OCI-LY7 (cell line): ENCODE measurements around the gene CELF4. TPM values are rescaled to one million over a fixed set of nuclear protein-coding genes. Genes with fewer than 3 reads are reported as not detected.

Experiments
- BruUV-seq: library from RNA; stranded (reverse); fragments of 400-500 nt; replicated peaks from 2 replicates; lab custom pipeline; 2021; lab: Mats Ljungman, UMichigan
- CTCF ChIA-PET: fragments of 300-600 bp; sonication (Branson Sonifier 250); formaldehyde crosslinking; loops from one replicate; lab custom pipeline; 2022; ENCODE audit warnings: antibody characterized with exemption; ENCODE audit not compliant: unreplicated experiment; lab: Charles Lee
- POLR2A ChIA-PET: fragments of 300-600 bp; sonication (Branson Sonifier 250); formaldehyde crosslinking; loops from one replicate; lab custom pipeline; 2022; ENCODE audit warnings: antibody characterized with exemption; lab: Charles Lee
- DNase-seq: peaks from one replicate; pipeline ENCODE4 v3.0.0-alpha.2; 2015; ENCODE audit warnings: low spot score
- H2AFZ ChIP-seq: fragments of 200-600 bp; sonication (generic), shearing (Covaris generic); 2 replicates; pipeline ENCODE4 v1.6.1; 2014; ENCODE audit warnings: mild to moderate bottlenecking, antibody characterized with exemption, low read length, moderate library complexity
- H3K27ac ChIP-seq: fragments of 200-600 bp; sonication (generic); 2 replicates; pipeline ENCODE4 v1.5.1; 2014; ENCODE audit warnings: mixed run types, low read depth, mild to moderate bottlenecking, moderate library complexity, low read length, inconsistent platforms; ENCODE audit not compliant: poor library complexity, severe bottlenecking
- H3K36me3 ChIP-seq: fragments of 200-600 bp; sonication (generic); 2 replicates; pipeline ENCODE4 v1.6.1; 2014; ENCODE audit warnings: mild to moderate bottlenecking, antibody characterized with exemption, low read length, moderate library complexity, mixed read lengths; ENCODE audit not compliant: insufficient read depth
- H3K4me1 ChIP-seq: fragments of 200-600 bp; sonication (generic); 2 replicates; pipeline ENCODE4 v1.5.1; 2014; ENCODE audit warnings: mild to moderate bottlenecking, low read length; ENCODE audit not compliant: insufficient read depth, poor library complexity, severe bottlenecking
- H3K4me2 ChIP-seq: fragments of 200-600 bp; sonication (generic); 2 replicates; pipeline ENCODE4 v1.6.1; 2014; ENCODE audit warnings: mild to moderate bottlenecking, low read length
- H3K4me3 ChIP-seq: fragments of 200-600 bp; sonication (generic); 2 replicates; pipeline ENCODE4 v1.5.1; 2014; ENCODE audit warnings: mild to moderate bottlenecking, low read depth, low read length; ENCODE audit not compliant: poor library complexity, severe bottlenecking
- H3K79me2 ChIP-seq: fragments of 200-600 bp; sonication (generic); 2 replicates; pipeline ENCODE4 v1.6.1; 2016; ENCODE audit warnings: low read depth, mild to moderate bottlenecking, low read length, moderate library complexity, mixed read lengths; ENCODE audit not compliant: insufficient read depth
- H3K9me2 ChIP-seq: fragments of 200-600 bp; sonication (generic); 2 replicates; pipeline ENCODE4 v1.6.1; 2016; ENCODE audit warnings: mild to moderate bottlenecking, low read length, mixed read lengths; ENCODE audit not compliant: insufficient read depth
- H3K9me3 ChIP-seq: fragments of 200-600 bp; sonication (generic); 2 replicates; pipeline ENCODE4 v1.6.1; 2014; ENCODE audit warnings: mild to moderate bottlenecking, mixed run types, low read length, mixed read lengths
- H4K20me1 ChIP-seq: fragments of 200-600 bp; sonication (generic); 2 replicates; pipeline ENCODE4 v1.6.1; 2014; ENCODE audit warnings: mild to moderate bottlenecking, antibody characterized with exemption, low read length, moderate library complexity, mixed read lengths; ENCODE audit not compliant: insufficient read depth
- CTCF ChIP-seq: fragments of 200-600 bp; sonication (generic); conservative IDR thresholded peaks from 2 replicates; pipeline ENCODE4 v1.5.1; 2014; ENCODE audit warnings: mild to moderate bottlenecking, antibody characterized with exemption, low read length, moderate library complexity, mixed read lengths
- EZH2phosphoT487 ChIP-seq: fragments of 200-600 bp; sonication (generic); IDR thresholded peaks from 2 replicates; pipeline ENCODE4 v1.6.1; 2018; ENCODE audit warnings: low read depth, borderline replicate concordance, mild to moderate bottlenecking, mixed run types, antibody characterized with exemption, low read length, moderate library complexity, mixed read lengths
- intact Hi-C: fragments of 100-400 bp; cut with micrococcal nuclease; formaldehyde crosslinking; loops from one replicate; pipeline ENCODE4 v1.10.0; 2022; ENCODE audit not compliant: unreplicated experiment
- total RNA-seq, 2 experiments: library from RNA; depleted of rRNA in 1 of 2; stranded (reverse); fragments of >200 nt in 1 of 2; shearing (Covaris generic) in 1 of 2; gene quantifications; 2 replicates each; pipeline ENCODE4 v1.2.3, GENCODE V29; 2014 to 2022

The CELF4 gene
- total RNA-seq, 2 experiments from 2014 or later = not detected

- DNase-seq = no peak
- CTCF ChIA-PET = no interaction called here
Measured at GRCh38 chr18:37332219-37332618, 233.4 kb downstream of the CELF4 start.

GRCh38 chr18:37330173-37330572 lies 235.4 kb downstream of the CELF4 start:
- POLR2A ChIA-PET = no interaction called here
- Histone ChIP-seq H3K79me2 (no peaks in the 10 kb centered on the region), H3K4me3 (no peak overlapping the region), H3K4me2 (no peak overlapping the region), H3K9me2 (no peaks in the 10 kb centered on the region), H3K4me1 (no peaks in the 10 kb centered on the region), H3K9me3 (no peaks in the 10 kb centered on the region), H2AFZ (no peak overlapping the region), H4K20me1 (no peaks in the 10 kb centered on the region), H3K27ac (no peak overlapping the region), H3K36me3 (no peaks in the 10 kb centered on the region)
- BruUV-seq = no TSS peak
- CTCF ChIA-PET = no interaction called here
- TF ChIP-seq CTCF = no peak
- no peak for TF ChIP-seq EZH2phosphoT487
- no peak for DNase-seq
- intact Hi-C loops = no loop called here

More at GRCh38 chr18:37332219-37332618, 233.4 kb downstream of the CELF4 start:
- Histone ChIP-seq H3K79me2 (no peaks in the 10 kb centered on the region), H3K9me2 (no peaks in the 10 kb centered on the region), H3K36me3 (no peaks in the 10 kb centered on the region), H4K20me1 (no peaks in the 10 kb centered on the region), H3K27ac (no peak overlapping the region), H3K4me1 (no peaks in the 10 kb centered on the region), H3K9me3 (no peaks in the 10 kb centered on the region), H2AFZ (no peak overlapping the region), H3K4me3 (no peak overlapping the region), H3K4me2 (no peak overlapping the region)
- intact Hi-C loops = no loop called here
- POLR2A ChIA-PET = no interaction called here
- BruUV-seq = no TSS peak
- TF ChIP-seq EZH2phosphoT487 (no peak), CTCF (no peak)

GRCh38 chr18:37328946-37329719 lies 236.5 kb downstream of the CELF4 start:
- BruUV-seq = no TSS peak
- Histone ChIP-seq H3K4me1 (no peaks in the 10 kb centered on the region), H3K9me3 (no peaks in the 10 kb centered on the region), H3K4me2 (no peak overlapping the region), H2AFZ (no peak overlapping the region), H3K9me2 (no peaks in the 10 kb centered on the region), H3K27ac (no peak overlapping the region), H3K79me2 (no peaks in the 10 kb centered on the region), H4K20me1 (no peaks in the 10 kb centered on the region), H3K36me3 (no peaks in the 10 kb centered on the region), H3K4me3 (no peak overlapping the region)
- no peak for DNase-seq
- intact Hi-C loops = no loop called here
- CTCF ChIA-PET = interaction anchor here (0.5 kb wide), 1 partner anchor 40 kb away, joined by 6 read pairs; no protein-coding TSS in a partner anchor
- POLR2A ChIA-PET = no interaction called here
- TF ChIP-seq CTCF = no peak
- no peak for TF ChIP-seq EZH2phosphoT487
